Endometrial microvascular endothelial cells (primary cell): ENCODE results near the gene BZW2. TPM values are rescaled to one million over a fixed set of nuclear protein-coding genes. Genes with fewer than 3 reads are reported as not detected.

Experiments
- total RNA-seq: library from RNA; depleted of rRNA; stranded (reverse); fragments of >200 nt; gene quantifications from one replicate; pipeline ENCODE4 v1.2.3, GENCODE V29; 2015; ENCODE audit errors: inconsistent ontology term

BZW2 gene
- total RNA-seq, 1 donor from 2014 or later, result 132 TPM

Other genes with a start within 250 kb of the BZW2 start
- 0.93 TPM for gene CRPPA, start 224.6 kb upstream of the BZW2 start, total RNA-seq
- gene SOSTDC1, start 180.4 kb upstream of the BZW2 start, total RNA-seq, result not detected
- not detected for gene LRRC72, start 119.4 kb upstream of the BZW2 start, total RNA-seq
- 7.6 TPM for gene ANKMY2, start 427 bp upstream of the BZW2 start, total RNA-seq
- 46.4 TPM for gene TSPAN13, start 107.6 kb downstream of the BZW2 start, total RNA-seq
- gene AGR2, start 158.8 kb downstream of the BZW2 start, total RNA-seq, result not detected
- not detected for gene AGR3, start 235.8 kb downstream of the BZW2 start, total RNA-seq